A172 (cell line): Measurements from ENCODE around the gene CARD9. TPM values are rescaled to one million over a fixed set of nuclear protein-coding genes. Genes with fewer than 3 reads are reported as not detected.

Experiments
- DNase-seq: peaks from one replicate; pipeline ENCODE4 v3.0.0-alpha.2; 2015; ENCODE audit warnings: low spot score
- total RNA-seq: library from RNA; depleted of rRNA; stranded (reverse); fragments of >200 nt; shearing (Covaris generic); gene quantifications from 2 replicates; pipeline ENCODE4 v1.2.3, GENCODE V29; 2014

The CARD9 gene
- total RNA-seq, 1 experiment from 2014 or later = 0.95 TPM

GRCh38 chr9:136401173-136401922 is 27.9 kb upstream of the CARD9 start:
- no peak for DNase-seq

- peak; percentile 83 for DNase-seq
These were observed 26.8 kb upstream of the CARD9 start, which contains the start of gene SNAPC4 for GRCh38 chr9:136400038-136400834. Gene SNAPC4 (minus strand): TSS chr9:136400170. CDS start chr9:136398428, 1,742 bp downstream.

- peak; percentile 31 for DNase-seq
These were observed 25.9 kb upstream of the CARD9 start for GRCh38 chr9:136399176-136400037.

- DNase-seq = no peak
These were observed 24.8 kb upstream of the CARD9 start for GRCh38 chr9:136398286-136398685.

- no peak for DNase-seq
These were observed 24.2 kb upstream of the CARD9 start for GRCh38 chr9:136397643-136398042.

GRCh38 chr9:136396219-136396515 is 22.7 kb upstream of the CARD9 start:
- no peak for DNase-seq

GRCh38 chr9:136395345-136396218 is 22.1 kb upstream of the CARD9 start:
- DNase-seq = no peak

GRCh38 chr9:136395020-136395340 is 21.5 kb upstream of the CARD9 start:
- DNase-seq = no peak

GRCh38 chr9:136394312-136395019 is 21.0 kb upstream of the CARD9 start:
- DNase-seq = no peak

- DNase-seq = no peak
These were observed 20.1 kb upstream of the CARD9 start for GRCh38 chr9:136393531-136393930.

- no peak for DNase-seq
These were observed 19.3 kb upstream of the CARD9 start for GRCh38 chr9:136392538-136393449.

GRCh38 chr9:136391737-136392537 is 18.5 kb upstream of the CARD9 start:
- no peak for DNase-seq

- no peak for DNase-seq
These were observed 15.9 kb upstream of the CARD9 start for GRCh38 chr9:136389396-136389795.

- no peak for DNase-seq
These were observed 13.7 kb upstream of the CARD9 start for GRCh38 chr9:136387217-136387616.

- DNase-seq = peak; percentile 91
These were observed 12.5 kb upstream of the CARD9 start for GRCh38 chr9:136386018-136386417.

GRCh38 chr9:136385015-136385414 is 11.5 kb upstream of the CARD9 start:
- no peak for DNase-seq

GRCh38 chr9:136383436-136383835 is 10.0 kb upstream of the CARD9 start:
- no peak for DNase-seq

- DNase-seq = no peak
These were observed 8.6 kb upstream of the CARD9 start for GRCh38 chr9:136381966-136382513.

GRCh38 chr9:136381311-136381710 is 7.8 kb upstream of the CARD9 start:
- no peak for DNase-seq
